ENCODE results near the gene ZNF672. TPM values are rescaled to one million over a fixed set of nuclear protein-coding genes. Genes with fewer than 3 reads are reported as not detected.
"Not testable (repeated sequence)": the region's sequence is repeated elsewhere in the genome, so short reads cannot be mapped to it uniquely, and the experiment has no call there.

Gene ZNF672
- polyA plus RNA-seq, 1 of the 3 experiments (the other 2 are of a cell fraction) = 14.2 TPM

GRCh38 chr1:248793592-248793991, 44.4 kb upstream of the ZNF672 start (continued):
- no peak for TF ChIP-seq REST (IDR thresholded peaks at IDR 0.05; ENCODE audit: low read depth, low read length)
- TF ChIP-seq PBX3 (IDR thresholded peaks at IDR 0.05) = no peak
- TF ChIP-seq ELF1 (IDR thresholded peaks at IDR 0.05) = no peak

GRCh38 chr1:248794663-248795062, 43.4 kb upstream of the ZNF672 start:
- CTCF ChIA-PET = interaction anchor here (0.7 to 1.9 kb wide), 4 partner anchors 11 to 19 kb away, joined by 3 to 8 read pairs (median 4); no protein-coding TSS in a partner anchor
- H2AFZ ChIP-seq (ENCODE audit: low read depth); DNase-seq; H3K4me3 ChIP-seq (ENCODE audit: low read depth in 2 of 2, low read length in 1 of 2); POLR2A ChIA-PET; H3K79me2 ChIP-seq (ENCODE audit: insufficient read depth); H3K36me3 ChIP-seq (replicated peaks in 1 of 2; ENCODE audit: control insufficient read depth in 1 of 2, insufficient read depth in 2 of 2, low read length in 1 of 2); H3K4me1 ChIP-seq (ENCODE audit: control insufficient read depth in 1 of 2, insufficient read depth in 2 of 2, low read depth in 1 of 2, low read length in 1 of 2); H3K27ac ChIP-seq (ENCODE audit: low read depth in 2 of 2, low read length in 1 of 2); H3K4me2 ChIP-seq; H3F3A ChIP-seq (replicated peaks; ENCODE audit: insufficient read depth); H3K27me3 ChIP-seq (ENCODE audit: insufficient read depth); H4K20me1 ChIP-seq (ENCODE audit: insufficient read depth); H3K9me3 ChIP-seq; H3K9ac ChIP-seq; H3K9me2 ChIP-seq: not testable (repeated sequence)
- WGBS (ENCODE audit: low lambda C conversion rate) = 7% methylated on average over 5 of the region's 5 CpGs

- Histone ChIP-seq H3K36me3 (replicated peaks in 1 of 2; ENCODE audit: control insufficient read depth in 1 of 2, insufficient read depth in 2 of 2, low read length in 1 of 2) (no peaks in the 10 kb centered on the region), H2AFZ (ENCODE audit: low read depth) (no peak overlapping the region), H4K20me1 (ENCODE audit: insufficient read depth) (no peaks in the 10 kb centered on the region), H3K27me3 (ENCODE audit: insufficient read depth) (peaks cover 32% of the 10 kb centered on the region; the same call in 1 of the 2 replicates), H3K4me3 (ENCODE audit: low read depth in 2 of 2, low read length in 1 of 2) (no peak overlapping the region), H3K79me2 (ENCODE audit: insufficient read depth) (no peaks in the 10 kb centered on the region), H3K4me2 (no peak overlapping the region), H3K9me2 (no peaks in the 10 kb centered on the region), H3F3A (replicated peaks; ENCODE audit: insufficient read depth) (no peaks in the 10 kb centered on the region), H3K9ac (no peak overlapping the region), H3K4me1 (ENCODE audit: control insufficient read depth in 1 of 2, insufficient read depth in 2 of 2, low read depth in 1 of 2, low read length in 1 of 2) (no peaks in the 10 kb centered on the region), H3K27ac (ENCODE audit: low read depth in 2 of 2, low read length in 1 of 2) (no peak overlapping the region), H3K9me3 (no peaks in the 10 kb centered on the region)
- ChIA-PET POLR2A (no interaction called here), CTCF (interaction anchor here (2.0 kb wide), 1 partner anchor 8 kb away, joined by 7 read pairs; no protein-coding TSS in a partner anchor)
- no peak for DNase-seq
- TF ChIP-seq CTCF (IDR thresholded peaks at IDR 0.05) (no peak), RCOR1 (IDR thresholded peaks at IDR 0.05; ENCODE audit: low read length) (no peak)
- 22% methylated on average over 3 of the region's 3 CpGs for WGBS (ENCODE audit: low lambda C conversion rate)
Measured at GRCh38 chr1:248798791-248799190, 39.2 kb upstream of the ZNF672 start.

All from SK-N-SH (cell line).